Effector CD8-positive, alpha-beta T cell (primary cell): ENCODE data around the gene PTX4.

Experiments
- DNase-seq: peaks from one replicate; lab custom pipeline; 2025; lab: John Stamatoyannopoulos, UW

The PTX4 gene

DNA sequence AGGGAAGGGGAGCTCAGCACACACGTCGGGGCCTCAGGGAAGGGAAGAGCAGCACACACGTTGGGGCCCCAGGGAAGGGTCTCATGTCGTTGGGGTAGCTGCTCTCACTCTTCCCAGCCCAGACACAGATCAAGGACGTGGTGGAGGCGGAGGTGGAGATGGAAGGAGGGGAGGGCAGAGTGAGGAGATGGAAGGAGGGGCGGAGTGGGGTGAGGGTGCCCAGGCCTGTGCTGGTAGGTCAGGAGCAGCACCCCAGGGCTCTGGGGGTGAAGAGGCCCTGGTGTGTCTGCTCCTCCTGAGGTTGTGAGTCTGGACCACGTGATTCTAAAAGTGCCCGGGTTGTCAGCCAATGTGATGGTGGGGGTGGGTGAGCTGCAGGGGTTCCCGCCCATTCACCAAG, 28.8 kb downstream of the PTX4 start:
- no peak for DNase-seq

DNA sequence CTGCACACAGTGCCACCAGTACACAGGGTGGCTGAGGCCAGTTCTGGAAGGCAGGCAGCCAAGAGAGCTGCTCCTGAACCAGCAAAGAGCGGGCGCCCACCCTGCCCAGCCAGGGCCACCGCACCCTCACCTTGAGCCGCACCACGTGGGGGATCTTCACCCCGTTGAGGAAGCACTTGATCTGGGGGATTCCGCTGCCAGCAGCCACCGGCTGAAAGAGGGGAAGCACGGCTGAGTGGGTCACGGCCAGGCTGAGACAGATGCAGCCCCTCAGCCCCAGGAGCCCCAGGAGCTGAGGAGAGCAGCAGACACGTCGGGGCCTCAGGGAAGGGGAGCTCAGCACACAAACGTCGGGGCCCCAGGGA, 29.8 kb downstream of the PTX4 start:
- DNase-seq = no peak

DNA sequence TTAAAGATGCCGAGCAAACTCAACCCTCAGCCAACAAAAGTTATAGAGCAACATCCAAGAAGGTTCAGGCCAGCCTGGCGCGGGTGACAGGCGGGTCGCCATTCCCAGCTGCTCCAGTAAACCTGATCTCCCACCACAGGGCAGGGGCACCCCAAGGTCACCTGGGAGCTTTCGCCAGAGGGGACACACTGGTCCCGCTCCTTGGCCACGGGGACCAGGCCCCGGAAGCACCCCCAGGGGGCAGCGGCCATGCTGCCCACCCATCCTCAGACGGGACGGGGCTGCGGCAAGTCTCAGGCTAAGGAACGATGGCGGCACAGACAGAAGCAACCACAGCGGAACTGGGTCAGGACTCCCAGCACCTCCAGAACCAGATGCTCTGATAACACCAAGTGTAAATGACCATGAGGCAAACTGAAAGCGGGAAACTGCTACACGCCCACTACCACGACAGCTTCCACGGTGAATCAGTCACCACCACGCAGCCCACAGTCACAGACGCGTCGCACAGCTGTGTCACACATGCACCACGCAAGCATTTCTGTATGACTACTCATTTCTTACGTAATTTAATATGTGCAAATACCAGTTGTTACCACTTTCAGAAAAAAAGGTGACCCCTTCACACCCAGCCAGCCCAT, 30.3 kb downstream of the PTX4 start:
- no peak for DNase-seq

- DNase-seq = no peak
These were observed 31.1 kb downstream of the PTX4 start for GRCh38 chr16:1457489-1458245.

DNA sequence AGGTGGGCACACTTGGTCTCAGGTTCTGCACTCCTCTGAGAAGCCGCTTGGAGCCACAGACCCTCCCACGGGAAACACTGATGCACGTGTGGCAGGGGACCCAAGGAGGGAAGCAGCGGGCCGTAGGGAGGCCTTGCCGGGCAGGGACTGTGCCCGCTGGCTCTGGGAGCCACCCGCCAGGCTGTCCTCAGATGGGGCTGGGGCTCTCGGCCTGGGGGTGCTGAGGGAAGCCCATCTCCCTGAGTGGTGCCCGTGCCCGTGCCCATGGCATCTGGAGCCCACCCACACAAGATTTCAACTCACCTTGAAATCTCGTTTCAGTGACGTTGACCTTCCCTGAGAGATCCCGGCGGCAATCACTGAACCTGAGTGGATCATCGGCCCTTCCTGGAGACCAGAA, 31.8 kb downstream of the PTX4 start:
- DNase-seq = no peak

DNA sequence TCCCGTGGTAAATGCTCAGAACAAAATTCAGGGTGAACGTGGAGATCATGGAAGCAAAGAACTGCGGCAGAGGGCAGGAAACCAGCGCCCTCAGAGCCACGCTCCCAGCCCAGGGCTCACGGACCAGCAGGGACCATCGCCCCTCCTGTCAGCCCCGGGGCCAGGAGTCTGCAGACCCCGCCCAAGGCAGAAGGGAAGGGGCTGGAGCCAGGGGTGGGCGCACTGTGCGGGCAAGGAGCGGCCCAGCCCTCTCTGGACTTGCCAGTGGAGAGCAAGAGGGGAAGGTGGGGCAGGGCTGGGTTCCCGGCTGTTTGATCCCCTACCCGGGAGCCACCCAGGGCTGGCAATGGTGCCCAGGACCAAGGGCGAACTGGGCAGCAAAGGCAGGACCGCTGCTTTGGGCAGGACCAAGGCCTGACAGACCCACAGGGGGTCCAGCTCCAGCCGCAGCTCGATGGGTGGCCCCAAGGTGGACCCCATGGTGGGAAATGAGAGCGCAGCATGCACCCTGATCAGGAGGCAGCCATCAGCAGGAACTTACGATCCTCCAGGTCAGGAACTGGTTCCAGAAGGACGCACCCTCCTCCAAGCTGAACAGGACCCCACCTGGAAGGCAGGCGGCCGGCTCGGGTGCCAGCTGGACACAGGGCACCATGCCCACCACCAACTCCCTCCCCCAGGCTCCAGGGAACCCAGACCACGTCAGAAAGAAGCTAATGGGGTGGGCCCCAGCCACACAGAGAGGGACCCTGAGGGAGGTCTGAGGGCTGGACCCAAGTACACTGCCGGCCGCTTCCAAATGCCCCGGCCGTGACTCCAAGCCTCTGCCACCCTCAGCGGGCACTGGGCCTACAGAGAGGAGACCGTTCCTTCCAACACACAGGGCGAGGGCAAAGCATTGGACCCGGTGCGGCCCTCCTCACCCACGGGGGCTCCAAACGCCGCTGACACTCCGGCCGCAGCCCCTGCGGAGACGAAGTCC, 33.3 kb downstream of the PTX4 start:
- no peak for DNase-seq

DNA sequence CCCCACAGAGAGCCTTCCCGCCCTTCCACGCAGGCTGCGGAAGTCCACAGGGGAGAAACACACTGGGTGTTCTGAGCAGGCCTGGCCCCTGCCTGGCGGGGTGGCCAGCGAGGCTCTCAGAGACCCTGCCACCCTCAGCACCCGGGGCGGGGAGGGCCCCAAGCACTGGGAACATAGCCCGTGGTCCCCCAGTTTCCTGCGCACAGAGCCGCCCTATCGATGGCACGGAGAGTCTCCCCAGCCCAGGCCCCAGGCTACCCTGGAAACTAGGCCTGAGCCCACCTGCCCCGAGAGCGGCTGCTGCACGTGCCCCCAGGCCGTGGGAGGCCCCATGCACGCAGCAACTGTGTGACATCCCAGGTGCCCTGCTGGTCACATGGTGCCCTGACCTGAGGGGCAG, 34.2 kb downstream of the PTX4 start:
- DNase-seq = no peak

GRCh38 chr16:1453316-1453715, 35.4 kb downstream of the PTX4 start:
- no peak for DNase-seq

DNA sequence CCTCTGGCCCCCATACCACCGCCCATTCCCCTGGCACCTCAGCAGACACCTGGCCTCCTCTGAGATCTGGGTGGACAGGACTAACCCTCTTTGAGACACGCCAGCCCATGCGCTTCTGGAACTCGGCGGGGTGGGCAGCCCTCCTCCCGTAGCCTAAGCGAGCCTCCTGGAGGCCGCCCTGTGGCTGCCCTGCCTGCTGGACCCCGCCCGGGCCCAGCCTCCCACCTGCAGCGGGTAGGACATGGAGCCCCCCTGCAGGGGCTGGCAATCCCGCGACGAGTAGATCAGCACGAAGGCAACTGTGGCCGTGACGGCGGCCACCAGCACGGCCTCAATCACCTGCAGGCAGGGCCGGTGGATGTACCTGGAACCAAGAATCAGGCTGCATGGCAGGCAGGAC, 36.2 kb downstream of the PTX4 start:
- DNase-seq = no peak

- DNase-seq = no peak
These were observed 36.9 kb downstream of the PTX4 start for GRCh38 chr16:1451702-1452392.

GRCh38 chr16:1450841-1451240, 37.9 kb downstream of the PTX4 start:
- no peak for DNase-seq

DNA sequence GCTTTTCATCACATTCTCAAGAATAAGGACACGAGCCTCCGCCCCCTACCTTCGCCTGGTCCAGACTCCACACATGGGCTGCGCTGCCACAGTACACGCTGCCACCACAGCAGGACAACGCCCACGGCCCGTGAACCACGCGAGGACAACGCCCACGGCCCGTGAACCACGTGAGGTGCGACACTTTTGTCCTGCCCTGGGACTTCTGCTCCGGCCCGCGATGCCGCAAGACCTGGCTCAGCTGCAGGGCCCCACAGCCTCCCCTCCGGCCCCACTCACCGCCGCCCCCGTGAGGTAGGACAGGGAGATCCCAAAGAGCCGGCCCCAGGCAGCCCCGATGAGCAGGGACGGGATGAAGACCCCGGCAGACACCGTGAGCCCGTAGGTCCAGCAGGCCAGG, 38.5 kb downstream of the PTX4 start:
- DNase-seq = no peak

DNA sequence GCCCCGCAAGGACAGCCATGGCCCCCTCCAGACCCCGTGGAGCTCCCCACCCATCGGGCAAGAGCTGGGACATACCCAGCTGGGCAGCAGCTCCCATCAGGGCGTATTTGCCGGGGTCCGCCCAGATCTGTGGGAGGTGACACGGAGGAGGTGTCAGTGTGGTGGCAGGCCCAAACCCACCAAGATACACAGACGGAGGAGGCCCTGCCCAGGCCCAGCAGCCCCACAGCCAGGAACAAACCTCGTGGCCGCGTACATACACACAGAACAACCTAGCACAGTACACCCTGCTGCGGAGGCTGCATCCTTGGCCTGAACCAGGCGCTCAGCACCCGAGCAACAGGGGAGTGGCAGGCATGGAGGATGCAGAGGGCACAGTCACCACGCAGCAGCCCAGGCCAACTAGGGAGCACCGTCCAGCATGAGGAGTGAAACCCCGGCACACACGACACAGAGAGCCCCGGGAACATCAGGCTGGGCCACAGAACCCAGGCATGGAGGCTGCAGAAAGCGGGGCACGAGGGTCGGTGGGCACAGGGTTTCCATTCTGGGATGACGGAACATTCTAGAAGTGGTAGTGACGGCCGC, 39.4 kb downstream of the PTX4 start:
- DNase-seq = no peak

GRCh38 chr16:1448536-1449116, 40.1 kb downstream of the PTX4 start:
- no peak for DNase-seq

- DNase-seq = no peak
These were observed 40.8 kb downstream of the PTX4 start for GRCh38 chr16:1447965-1448364.

GRCh38 chr16:1446296-1447080, 42.3 kb downstream of the PTX4 start:
- no peak for DNase-seq

GRCh38 chr16:1445518-1446203, 43.1 kb downstream of the PTX4 start:
- no peak for DNase-seq

GRCh38 chr16:1444730-1445517, 43.8 kb downstream of the PTX4 start:
- no peak for DNase-seq
